Colonic mucosa (tissue), 4 donors: ENCODE results near the gene KLHL11. TPM values are rescaled to one million over a fixed set of nuclear protein-coding genes. Genes with fewer than 3 reads are reported as not detected.

Experiments used
- DNase-seq: peaks from one replicate; pipeline ENCODE4 v3.0.0-alpha.2; 2020
- H3K27ac ChIP-seq: fragments of 200-600 bp; one replicate; pipeline ENCODE4 v1.8.0; 2021
- H3K27me3 ChIP-seq: fragments of 200-600 bp; one replicate; pipeline ENCODE4 v1.8.0; 2021
- H3K36me3 ChIP-seq: fragments of 200-600 bp; one replicate; pipeline ENCODE4 v1.8.0; 2021
- H3K4me1 ChIP-seq: fragments of 200-600 bp; one replicate; pipeline ENCODE4 v1.8.0; 2021; ENCODE audit warnings: mild to moderate bottlenecking
- H3K4me3 ChIP-seq: fragments of 200-600 bp; one replicate; pipeline ENCODE4 v1.8.0; 2021
- H3K9ac ChIP-seq, 2 donors: one replicate each; pipeline ENCODE4 v1.7.0; 2013; ENCODE audit warnings: control low read depth in 2 of 2, low read depth in 2 of 2, low read length in 2 of 2
- H3K9me3 ChIP-seq: fragments of 200-600 bp; one replicate; pipeline ENCODE4 v1.8.0; 2021
- intact Hi-C: fragments of 100-400 bp; cut with DNase I; formaldehyde crosslinking; loops from one replicate; pipeline ENCODE4 v1.14.1; 2022
- total RNA-seq, 2 donors: library from RNA; stranded (reverse); fragmentation: NEBNext Ultra II Directional in 1 of 2; extraction: Animal tissue kit (Norgen Biotek cat#: 25700) in 1 of 2; gene quantifications; one replicate each; pipeline ENCODE4 v1.2.1, GENCODE V29; 2021
- TF ChIP-seq, protein P1 (sequence below): fragments of 200-600 bp; IDR thresholded peaks from one replicate; pipeline ENCODE4 v1.8.0; 2022; ENCODE audit warnings: antibody characterized with exemption, mild to moderate bottlenecking
- donor health status: healthy.
- donor health status: DM: no; HTN: no; CAD: no.
- donor health status: DM: no; HTN: no; CAD: no.

KLHL11 gene
- total RNA-seq, 2 donors from 2014 or later = 10.0 to 14.0 TPM

DNA sequence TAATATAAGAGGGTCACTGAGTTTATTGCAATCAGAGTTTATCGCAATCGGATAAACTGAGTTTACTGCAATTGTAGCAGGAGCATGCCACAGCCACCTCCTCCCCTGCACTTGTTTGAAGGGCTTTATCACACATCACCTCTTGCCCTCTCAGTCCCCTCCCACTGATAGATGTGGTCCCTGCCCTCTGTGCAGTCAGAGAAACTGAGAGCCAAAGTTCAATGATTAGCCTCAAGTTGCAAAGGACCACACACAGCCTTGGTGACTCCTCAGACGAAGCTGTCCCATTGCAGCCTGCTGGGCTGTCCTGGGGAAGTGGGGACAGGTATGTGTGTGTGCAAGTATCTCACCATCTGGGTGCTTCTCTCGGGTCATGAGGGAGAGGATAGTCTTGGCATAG is 39.9 kb upstream of the KLHL11 start:
- Histone ChIP-seq H3K4me3 (no peak overlapping the region), H3K4me1 (no peaks in the 10 kb centered on the region), H3K9ac (no peak overlapping the region), H3K9me3 (no peaks in the 10 kb centered on the region), H3K27ac (no peak overlapping the region), H3K27me3 (no peaks in the 10 kb centered on the region), H3K36me3 (peaks cover 33% of the 10 kb centered on the region)
- intact Hi-C loops = no loop called here
- TF ChIP-seq, protein P1, sequence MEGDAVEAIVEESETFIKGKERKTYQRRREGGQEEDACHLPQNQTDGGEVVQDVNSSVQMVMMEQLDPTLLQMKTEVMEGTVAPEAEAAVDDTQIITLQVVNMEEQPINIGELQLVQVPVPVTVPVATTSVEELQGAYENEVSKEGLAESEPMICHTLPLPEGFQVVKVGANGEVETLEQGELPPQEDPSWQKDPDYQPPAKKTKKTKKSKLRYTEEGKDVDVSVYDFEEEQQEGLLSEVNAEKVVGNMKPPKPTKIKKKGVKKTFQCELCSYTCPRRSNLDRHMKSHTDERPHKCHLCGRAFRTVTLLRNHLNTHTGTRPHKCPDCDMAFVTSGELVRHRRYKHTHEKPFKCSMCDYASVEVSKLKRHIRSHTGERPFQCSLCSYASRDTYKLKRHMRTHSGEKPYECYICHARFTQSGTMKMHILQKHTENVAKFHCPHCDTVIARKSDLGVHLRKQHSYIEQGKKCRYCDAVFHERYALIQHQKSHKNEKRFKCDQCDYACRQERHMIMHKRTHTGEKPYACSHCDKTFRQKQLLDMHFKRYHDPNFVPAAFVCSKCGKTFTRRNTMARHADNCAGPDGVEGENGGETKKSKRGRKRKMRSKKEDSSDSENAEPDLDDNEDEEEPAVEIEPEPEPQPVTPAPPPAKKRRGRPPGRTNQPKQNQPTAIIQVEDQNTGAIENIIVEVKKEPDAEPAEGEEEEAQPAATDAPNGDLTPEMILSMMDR = no peak
- no peak for DNase-seq

DNA sequence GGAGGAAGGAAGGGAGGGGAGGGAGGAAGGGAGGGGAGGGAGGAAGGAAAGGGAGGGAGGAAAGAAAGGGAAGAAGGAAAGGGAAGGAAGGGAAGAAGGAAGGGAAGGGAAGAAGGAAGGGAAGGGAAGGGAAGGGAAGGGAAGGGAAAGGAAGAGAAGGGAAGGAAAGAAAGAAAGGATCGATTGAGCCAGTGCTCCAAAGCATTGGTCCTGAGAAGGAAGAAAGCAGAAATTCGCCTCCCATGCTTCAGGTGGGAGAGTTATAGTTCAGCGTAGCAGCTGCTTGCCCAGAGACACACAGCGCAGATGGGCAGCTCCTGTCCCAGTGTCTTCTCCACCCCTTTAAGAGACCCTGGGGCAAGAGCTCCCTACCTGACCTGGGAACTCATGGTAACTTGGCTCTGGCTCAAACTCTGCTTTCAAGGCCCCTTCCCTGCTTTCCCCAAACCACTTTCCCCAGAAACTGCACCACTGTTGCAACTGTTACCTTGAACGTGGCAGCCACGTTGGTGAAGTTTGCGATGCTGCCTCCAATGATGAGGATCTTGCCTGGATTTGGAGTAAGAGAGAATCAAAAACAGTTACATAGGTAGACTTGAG is 39.1 kb upstream of the KLHL11 start:
- Histone ChIP-seq H3K9ac (no peak overlapping the region), H3K4me3 (no peak overlapping the region), H3K4me1 (no peaks in the 10 kb centered on the region), H3K27me3 (no peaks in the 10 kb centered on the region), H3K9me3 (no peaks in the 10 kb centered on the region), H3K36me3 (peaks cover 28% of the 10 kb centered on the region), H3K27ac (no peak overlapping the region)
- TF ChIP-seq, protein P1 = no peak
- no peak for DNase-seq
- intact Hi-C loops = no loop called here

DNA sequence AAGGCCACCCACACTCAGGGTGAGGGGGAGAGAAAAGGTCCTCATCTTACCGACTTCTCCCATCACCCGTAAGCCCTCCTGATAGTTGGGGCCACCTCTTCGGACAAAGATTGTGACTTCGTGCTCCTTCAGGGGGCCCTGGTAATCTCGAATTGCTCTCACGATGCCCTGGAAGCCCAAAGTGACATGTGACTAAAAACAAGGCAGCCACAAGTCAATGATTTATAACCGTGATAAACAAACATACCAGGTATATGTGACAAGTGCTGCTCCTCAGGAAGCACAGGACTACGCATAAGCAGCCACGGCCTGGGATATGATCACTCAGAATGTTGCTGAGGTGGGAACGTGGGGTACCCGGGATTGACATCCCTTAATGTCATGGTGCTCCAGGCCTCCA is 36.4 kb upstream of the KLHL11 start:
- Histone ChIP-seq H3K9ac (no peak overlapping the region), H3K27ac (no peak overlapping the region), H3K9me3 (no peaks in the 10 kb centered on the region), H3K4me1 (no peaks in the 10 kb centered on the region), H3K36me3 (peaks cover 39% of the 10 kb centered on the region), H3K4me3 (no peak overlapping the region), H3K27me3 (no peaks in the 10 kb centered on the region)
- TF ChIP-seq, protein P1 = no peak
- no peak for DNase-seq
- intact Hi-C loops = no loop called here

DNA sequence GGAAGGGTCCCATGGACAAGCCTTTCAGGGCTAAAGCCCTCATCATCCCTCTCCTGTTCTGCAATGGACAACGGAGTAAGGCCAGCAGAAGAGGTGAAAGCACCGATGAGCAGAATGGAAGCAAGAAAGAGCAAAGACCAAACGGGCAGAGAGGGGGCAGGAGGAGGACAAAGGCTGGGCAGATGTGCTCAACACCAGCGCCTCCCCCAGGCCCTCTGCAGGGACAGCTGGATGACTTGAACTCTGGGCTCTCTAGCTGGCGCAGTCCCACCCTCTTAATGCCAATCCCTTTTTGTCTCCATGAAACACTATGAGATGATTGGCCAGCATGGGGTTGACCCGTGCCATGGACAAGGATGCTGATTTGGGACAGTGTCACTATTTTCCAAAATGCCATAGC is 31.5 kb upstream of the KLHL11 start:
- intact Hi-C loops = no loop called here
- Histone ChIP-seq H3K36me3 (peaks cover 36% of the 10 kb centered on the region), H3K9ac (no peak overlapping the region), H3K4me3 (no peak overlapping the region), H3K4me1 (no peaks in the 10 kb centered on the region), H3K27ac (no peak overlapping the region), H3K27me3 (no peaks in the 10 kb centered on the region), H3K9me3 (no peaks in the 10 kb centered on the region)
- DNase-seq = no peak
- TF ChIP-seq, protein P1 = no peak

DNA sequence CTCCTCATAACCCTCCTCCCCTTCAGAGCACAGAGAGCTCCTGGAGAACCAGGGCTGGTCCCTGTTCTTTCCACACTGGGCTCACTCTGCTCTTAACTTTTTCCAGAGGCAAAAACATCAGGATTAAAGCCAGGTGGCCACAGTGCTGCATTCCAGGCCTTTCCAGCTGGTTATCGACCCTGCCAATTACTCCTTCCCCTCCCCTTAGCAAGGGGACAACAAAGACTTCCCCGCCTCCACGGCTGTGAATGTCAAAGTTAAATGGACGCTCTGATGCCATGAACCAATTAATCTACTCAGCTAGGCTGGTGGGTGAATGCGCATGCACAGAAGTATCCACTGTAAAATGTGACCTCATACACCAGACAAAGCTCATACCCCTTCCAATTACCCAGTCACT is 30.4 kb upstream of the KLHL11 start:
- H3K4me1 ChIP-seq = no peaks in the 10 kb centered on the region
- H3K36me3 ChIP-seq = peaks cover 40% of the 10 kb centered on the region
- no peak for DNase-seq
- H3K27ac ChIP-seq = no peak overlapping the region
- H3K9me3 ChIP-seq = no peaks in the 10 kb centered on the region
- H3K9ac ChIP-seq = no peak overlapping the region
- TF ChIP-seq, protein P1 = no peak
- H3K4me3 ChIP-seq = no peak overlapping the region
- H3K27me3 ChIP-seq = no peaks in the 10 kb centered on the region
- intact Hi-C loops = no loop called here
